NCI-H748 (cell line): ENCODE results near the gene ELK3.

Source experiments
- DNase-seq: peaks from one replicate; lab custom pipeline; 2025; ENCODE audit not compliant: unreplicated experiment; lab: John Stamatoyannopoulos, UW

The ELK3 gene

GRCh38 chr12:96211988-96212387 lies 17.8 kb downstream of the ELK3 start:
- no peak for DNase-seq

- no peak for DNase-seq
These were observed 18.5 kb downstream of the ELK3 start for GRCh38 chr12:96212456-96213375.

GRCh38 chr12:96213869-96214268 lies 19.7 kb downstream of the ELK3 start:
- no peak for DNase-seq

GRCh38 chr12:96215919-96216273 lies 21.7 kb downstream of the ELK3 start:
- DNase-seq = no peak

GRCh38 chr12:96218989-96219678 lies 25.0 kb downstream of the ELK3 start:
- DNase-seq = peak; percentile 54

- DNase-seq = peak; percentile 86
These were observed 25.6 kb downstream of the ELK3 start for GRCh38 chr12:96219700-96220206.

GRCh38 chr12:96220902-96221301 lies 26.7 kb downstream of the ELK3 start:
- no peak for DNase-seq

- no peak for DNase-seq
These were observed 27.2 kb downstream of the ELK3 start for GRCh38 chr12:96221391-96221790.

- DNase-seq = no peak
These were observed 29.4 kb downstream of the ELK3 start for GRCh38 chr12:96223411-96224218.

- no peak for DNase-seq
These were observed 30.0 kb downstream of the ELK3 start for GRCh38 chr12:96224219-96224615.

- DNase-seq = peak; percentile 83
These were observed 31.1 kb downstream of the ELK3 start for GRCh38 chr12:96225044-96225855.

- no peak for DNase-seq
These were observed 31.8 kb downstream of the ELK3 start for GRCh38 chr12:96225994-96226399.

- no peak for DNase-seq
These were observed 32.2 kb downstream of the ELK3 start for GRCh38 chr12:96226401-96226800.

- no peak for DNase-seq
These were observed 32.7 kb downstream of the ELK3 start for GRCh38 chr12:96226801-96227348.

GRCh38 chr12:96227365-96228106 lies 33.4 kb downstream of the ELK3 start:
- no peak for DNase-seq

- DNase-seq = no peak
These were observed 34.5 kb downstream of the ELK3 start for GRCh38 chr12:96228566-96229248.

- DNase-seq = no peak
These were observed 36.5 kb downstream of the ELK3 start for GRCh38 chr12:96230646-96231045.

- DNase-seq = no peak
These were observed 39.0 kb downstream of the ELK3 start for GRCh38 chr12:96233168-96233567.

- no peak for DNase-seq
These were observed 39.8 kb downstream of the ELK3 start for GRCh38 chr12:96233939-96234461.
